ENCODE results near the gene BBS2.
A peak's percentile ranks its signal among the peaks of the same experiment; 100 is the strongest.

The BBS2 gene

DNA sequence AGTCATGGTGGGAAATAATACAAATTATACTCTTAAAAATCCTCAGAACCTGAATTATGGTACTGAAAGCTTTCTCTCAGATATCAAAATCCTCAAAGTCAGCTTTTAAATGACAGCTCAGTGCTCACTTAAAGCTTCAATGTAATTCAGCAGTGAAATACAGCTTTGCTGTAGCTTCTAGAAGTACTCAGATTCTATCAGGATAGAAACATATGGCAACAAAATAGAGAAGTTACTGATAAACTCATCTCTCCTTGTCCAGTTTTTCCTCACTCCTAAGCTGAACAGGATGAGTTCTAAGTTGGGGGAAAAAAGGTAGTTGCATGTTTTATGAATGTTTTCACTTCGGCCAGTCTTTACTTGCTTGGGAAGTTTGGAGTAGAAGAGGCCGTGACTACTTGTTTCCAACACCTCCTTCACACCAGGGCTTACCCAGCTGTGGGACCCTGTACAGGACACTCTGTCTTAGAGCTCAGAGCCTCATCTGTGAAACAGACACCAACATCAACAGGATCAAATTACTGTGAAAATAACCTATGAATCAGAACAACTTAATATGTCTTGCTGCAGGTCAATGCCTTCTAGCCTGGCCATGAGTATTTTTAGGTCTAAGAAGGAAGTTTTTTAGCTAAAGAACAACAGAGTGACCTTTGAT, 38.2 kb downstream of the BBS2 start:
- peaks cover 88% of the 10 kb centered on the region for H3K36me3 ChIP-seq (ENCODE audit: low read depth)
- no peak overlapping the region for H3K4me3 ChIP-seq (ENCODE audit: severe bottlenecking)
- no peak overlapping the region for H3K27ac ChIP-seq (ENCODE audit: poor library complexity, severe bottlenecking)
- peak; percentile 31; the same call in 1 of the 3 replicates for ATAC-seq (ENCODE audit: low read depth)
- DNase-seq (ENCODE audit: low spot score): no peak
- H3K4me1 ChIP-seq (ENCODE audit: insufficient read depth, poor library complexity, severe bottlenecking): peaks cover 16% of the 10 kb centered on the region
- no peaks in the 10 kb centered on the region for H3K27me3 ChIP-seq (ENCODE audit: insufficient read depth, poor library complexity, severe bottlenecking)
- no peaks in the 10 kb centered on the region for H3K9me3 ChIP-seq (ENCODE audit: severe bottlenecking)
- TF ChIP-seq, protein P1, sequence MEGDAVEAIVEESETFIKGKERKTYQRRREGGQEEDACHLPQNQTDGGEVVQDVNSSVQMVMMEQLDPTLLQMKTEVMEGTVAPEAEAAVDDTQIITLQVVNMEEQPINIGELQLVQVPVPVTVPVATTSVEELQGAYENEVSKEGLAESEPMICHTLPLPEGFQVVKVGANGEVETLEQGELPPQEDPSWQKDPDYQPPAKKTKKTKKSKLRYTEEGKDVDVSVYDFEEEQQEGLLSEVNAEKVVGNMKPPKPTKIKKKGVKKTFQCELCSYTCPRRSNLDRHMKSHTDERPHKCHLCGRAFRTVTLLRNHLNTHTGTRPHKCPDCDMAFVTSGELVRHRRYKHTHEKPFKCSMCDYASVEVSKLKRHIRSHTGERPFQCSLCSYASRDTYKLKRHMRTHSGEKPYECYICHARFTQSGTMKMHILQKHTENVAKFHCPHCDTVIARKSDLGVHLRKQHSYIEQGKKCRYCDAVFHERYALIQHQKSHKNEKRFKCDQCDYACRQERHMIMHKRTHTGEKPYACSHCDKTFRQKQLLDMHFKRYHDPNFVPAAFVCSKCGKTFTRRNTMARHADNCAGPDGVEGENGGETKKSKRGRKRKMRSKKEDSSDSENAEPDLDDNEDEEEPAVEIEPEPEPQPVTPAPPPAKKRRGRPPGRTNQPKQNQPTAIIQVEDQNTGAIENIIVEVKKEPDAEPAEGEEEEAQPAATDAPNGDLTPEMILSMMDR (IDR thresholded peaks at IDR 0.05; ENCODE audit: poor library complexity, severe bottlenecking): no peak

DNA sequence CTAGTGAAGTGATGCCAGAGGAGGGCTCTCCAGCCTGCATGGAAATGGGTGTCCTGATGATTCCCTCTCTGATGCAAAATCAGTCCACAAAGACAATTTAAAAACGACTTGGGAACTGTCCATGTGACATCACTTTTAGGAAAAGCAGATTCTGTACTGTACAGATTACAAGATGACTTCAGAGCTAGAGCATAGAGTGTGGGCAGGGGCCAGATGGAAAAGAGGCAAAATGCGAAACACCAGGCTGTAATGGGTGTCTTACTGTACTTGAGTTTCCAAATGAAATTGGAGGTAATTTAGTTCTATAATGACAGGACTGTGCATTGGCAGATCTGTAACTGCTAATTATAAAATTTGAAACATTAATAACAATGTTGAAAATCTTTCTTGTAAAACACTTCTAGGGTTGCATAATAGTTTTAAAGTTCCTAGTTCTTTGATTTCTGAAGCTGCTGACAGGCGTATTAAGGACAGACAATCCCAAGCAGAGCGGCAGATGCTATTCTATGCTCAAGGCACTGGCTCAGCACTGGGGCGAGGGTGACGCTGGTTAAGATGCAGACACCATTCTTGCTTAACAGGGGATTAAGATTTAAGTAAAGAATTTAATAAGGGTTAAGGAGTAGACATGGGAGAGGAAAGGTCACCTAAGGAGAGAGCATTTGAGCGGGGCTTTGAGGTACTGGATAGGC, 38.9 kb downstream of the BBS2 start:
- no peak for DNase-seq (ENCODE audit: low spot score)

DNA sequence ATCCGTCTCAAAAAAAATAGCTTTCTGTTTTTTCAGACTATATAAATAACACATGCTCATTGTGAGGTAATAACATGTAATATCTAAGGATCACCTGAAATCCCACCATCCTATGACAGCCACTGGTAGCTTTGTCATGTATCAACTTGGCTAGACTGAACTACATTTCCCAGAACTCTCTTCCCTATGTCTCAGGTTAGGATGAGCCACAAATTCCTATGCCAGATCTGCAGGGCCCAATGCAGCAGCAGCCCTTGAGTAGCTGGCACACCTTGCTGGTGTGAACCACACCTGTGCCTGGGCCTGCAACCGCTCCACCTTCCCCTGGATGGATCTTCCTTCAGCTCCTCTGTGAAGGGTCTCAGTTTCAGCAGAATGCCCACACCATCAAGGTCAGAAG, 40.4 kb downstream of the BBS2 start:
- TF ChIP-seq, protein P1 (IDR thresholded peaks at IDR 0.05; ENCODE audit: poor library complexity, severe bottlenecking): no peak
- no peak overlapping the region for H3K4me3 ChIP-seq (ENCODE audit: severe bottlenecking)
- peaks cover 89% of the 10 kb centered on the region for H3K36me3 ChIP-seq (ENCODE audit: low read depth)
- DNase-seq (ENCODE audit: low spot score) (no peak), ATAC-seq (ENCODE audit: low read depth) (no peak)
- H3K27ac ChIP-seq (ENCODE audit: poor library complexity, severe bottlenecking): no peak overlapping the region
- no peaks in the 10 kb centered on the region for H3K9me3 ChIP-seq (ENCODE audit: severe bottlenecking)
- peaks cover 17% of the 10 kb centered on the region for H3K4me1 ChIP-seq (ENCODE audit: insufficient read depth, poor library complexity, severe bottlenecking)
- H3K27me3 ChIP-seq (ENCODE audit: insufficient read depth, poor library complexity, severe bottlenecking): no peaks in the 10 kb centered on the region

More for the DNA sequence above, 38.9 kb downstream of the BBS2 start:
- Histone ChIP-seq H3K27me3 (ENCODE audit: insufficient read depth, poor library complexity, severe bottlenecking) (no peaks in the 10 kb centered on the region), H3K27ac (ENCODE audit: poor library complexity, severe bottlenecking) (no peak overlapping the region), H3K4me3 (ENCODE audit: severe bottlenecking) (no peak overlapping the region), H3K9me3 (ENCODE audit: severe bottlenecking) (no peaks in the 10 kb centered on the region), H3K36me3 (ENCODE audit: low read depth) (peaks cover 89% of the 10 kb centered on the region), H3K4me1 (ENCODE audit: insufficient read depth, poor library complexity, severe bottlenecking) (peaks cover 17% of the 10 kb centered on the region)
- ATAC-seq (ENCODE audit: low read depth): no peak
- TF ChIP-seq, protein P1 (IDR thresholded peaks at IDR 0.05; ENCODE audit: poor library complexity, severe bottlenecking): no peak

DNA sequence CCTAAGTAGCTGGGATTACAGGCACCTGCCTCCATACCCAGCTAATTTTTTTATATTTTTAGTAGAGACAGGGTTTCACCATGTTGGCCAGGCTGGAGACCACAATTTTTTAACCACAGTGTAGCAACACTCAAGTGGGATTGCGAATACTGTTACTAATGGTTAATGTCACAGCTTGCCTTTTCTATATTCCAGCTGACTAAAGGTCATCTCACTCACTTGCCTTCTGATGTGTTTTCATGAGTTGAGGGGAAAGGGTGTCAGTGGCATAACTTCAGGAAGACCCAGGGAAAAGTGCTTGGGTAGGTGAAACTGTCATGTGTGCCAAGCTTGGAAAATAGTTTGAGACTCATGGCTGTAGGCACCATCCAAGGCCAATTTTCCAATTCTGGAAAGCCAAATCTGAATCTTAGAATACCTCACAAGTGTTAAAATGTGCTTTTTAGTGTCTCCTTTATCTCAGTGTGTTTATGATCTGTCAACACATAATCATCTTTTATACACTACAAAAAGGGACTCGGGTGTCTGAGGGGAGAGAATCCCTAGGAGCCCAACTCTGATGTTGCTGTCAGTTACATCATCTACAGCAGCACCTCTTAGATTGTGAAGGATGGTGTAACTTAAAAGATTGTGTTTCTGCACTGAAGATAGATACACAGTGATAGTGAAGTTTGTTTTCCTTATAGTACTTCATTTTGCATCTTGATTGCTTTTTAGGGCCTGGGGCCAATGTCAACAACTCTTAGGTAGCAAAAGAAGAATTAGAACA, 41.4 kb downstream of the BBS2 start:
- H3K36me3 ChIP-seq (ENCODE audit: low read depth): peaks cover 89% of the 10 kb centered on the region
- no peaks in the 10 kb centered on the region for H3K27me3 ChIP-seq (ENCODE audit: insufficient read depth, poor library complexity, severe bottlenecking)
- no peak for ATAC-seq (ENCODE audit: low read depth)
- no peak for DNase-seq (ENCODE audit: low spot score)
- peaks cover 17% of the 10 kb centered on the region for H3K4me1 ChIP-seq (ENCODE audit: insufficient read depth, poor library complexity, severe bottlenecking)
- no peak overlapping the region for H3K4me3 ChIP-seq (ENCODE audit: severe bottlenecking)
- H3K27ac ChIP-seq (ENCODE audit: poor library complexity, severe bottlenecking): no peak overlapping the region
- H3K9me3 ChIP-seq (ENCODE audit: severe bottlenecking): no peaks in the 10 kb centered on the region
- TF ChIP-seq, protein P1 (IDR thresholded peaks at IDR 0.05; ENCODE audit: poor library complexity, severe bottlenecking): no peak

Measured in RWPE2 (cell line).